Neural cell (in vitro differentiated cells): ENCODE measurements around the gene BCS1L. TPM values are rescaled to one million over a fixed set of nuclear protein-coding genes. Genes with fewer than 3 reads are reported as not detected.

Source experiments
- H2AFZ ChIP-seq: fragments of 200-600, 300-800 bp; sonication (generic), shearing (Covaris generic); 2 replicates; pipeline ENCODE4 v1.6.0; 2014; ENCODE audit warnings: low read depth, mild to moderate bottlenecking, antibody characterized with exemption, low read length, moderate library complexity
- H3F3A ChIP-seq: fragments of 200-600 bp; shearing (Covaris generic); 2 replicates; pipeline ENCODE4 v1.6.1; 2016; ENCODE audit warnings: mild to moderate bottlenecking, moderate library complexity, mixed read lengths, antibody characterized with exemption, low read length; ENCODE audit not compliant: insufficient read depth, poor library complexity, severe bottlenecking
- H3K27ac ChIP-seq: fragments of 200-600, 300-800 bp; sonication (generic), shearing (Covaris generic); 2 replicates; pipeline ENCODE4 v1.5.1; 2014; ENCODE audit warnings: mild to moderate bottlenecking, low read length, moderate library complexity
- H3K27me3 ChIP-seq: fragments of 300-800, 200-600 bp; sonication (generic), shearing (Covaris generic); 2 replicates; pipeline ENCODE4 v1.6.0; 2014; ENCODE audit warnings: mild to moderate bottlenecking, low read depth, low read length, moderate library complexity; ENCODE audit not compliant: insufficient read depth
- H3K36me3 ChIP-seq: fragments of 300-800, 200-600 bp; sonication (generic), shearing (Covaris generic); 2 replicates; pipeline ENCODE4 v1.5.1; 2014; ENCODE audit warnings: mild to moderate bottlenecking, antibody characterized with exemption, low read length, moderate library complexity; ENCODE audit not compliant: insufficient read depth
- H3K4me2 ChIP-seq: fragments of 300-800, 200-600 bp; sonication (generic), shearing (Covaris generic); 2 replicates; pipeline ENCODE4 v1.6.0; 2014; ENCODE audit warnings: mild to moderate bottlenecking, low read length
- H3K4me3 ChIP-seq: fragments of 300-800, 200-600 bp; sonication (generic), shearing (Covaris generic); 2 replicates; pipeline ENCODE4 v1.5.1; 2014; ENCODE audit warnings: mild to moderate bottlenecking, low read length, moderate library complexity
- H3K79me2 ChIP-seq: fragments of 200-600 bp; shearing (Covaris generic); replicated peaks from 2 replicates; pipeline ENCODE4 v1.6.0; 2014; ENCODE audit warnings: mild to moderate bottlenecking, low read length, moderate library complexity; ENCODE audit not compliant: insufficient read depth
- H3K9ac ChIP-seq: fragments of 300-800, 200-600 bp; sonication (generic), shearing (Covaris generic); 2 replicates; pipeline ENCODE4 v1.6.1; 2016; ENCODE audit warnings: mild to moderate bottlenecking, low read length, mixed read lengths
- H3K9me2 ChIP-seq: fragments of 200-600 bp; shearing (Covaris generic); 2 replicates; pipeline ENCODE4 v1.6.1; 2016; ENCODE audit warnings: mild to moderate bottlenecking, low read length, mixed read lengths; ENCODE audit not compliant: insufficient read depth
- H3K9me3 ChIP-seq: fragments of 200-600, 300-800 bp; sonication (generic), shearing (Covaris generic); 2 replicates; pipeline ENCODE4 v1.6.1; 2016; ENCODE audit warnings: mild to moderate bottlenecking, mixed run types, low read length, moderate library complexity, mixed read lengths
- H4K20me1 ChIP-seq: fragments of 200-600 bp; shearing (Covaris generic); 2 replicates; pipeline ENCODE4 v1.6.1; 2016; ENCODE audit warnings: mild to moderate bottlenecking, mixed run types; ENCODE audit not compliant: insufficient read depth
- CTCF ChIP-seq: fragments of 450-650 bp; IDR thresholded peaks from 2 replicates; pipeline ENCODE4 v1.5.1; 2014; ENCODE audit warnings: antibody characterized with exemption, mild to moderate bottlenecking, moderate library complexity; ENCODE audit not compliant: poor library complexity, severe bottlenecking
- EP300 ChIP-seq: fragments of 450-650 bp; conservative IDR thresholded peaks from 2 replicates; pipeline ENCODE4 v1.6.1; 2014; ENCODE audit warnings: antibody characterized with exemption, mild to moderate bottlenecking, moderate library complexity; ENCODE audit not compliant: poor library complexity, severe bottlenecking
- EZH2 ChIP-seq: fragments of 200-600, 300-800 bp; shearing (Covaris generic), sonication (generic); IDR thresholded peaks from 2 replicates; pipeline ENCODE4 v1.6.1; 2014; ENCODE audit warnings: antibody characterized with exemption, low read length, borderline replicate concordance, mild to moderate bottlenecking; ENCODE audit not compliant: insufficient read depth, poor library complexity, severe bottlenecking
- MXI1 ChIP-seq: fragments of 450-650 bp; conservative IDR thresholded peaks from 2 replicates; pipeline ENCODE4 v1.6.1; 2014; ENCODE audit warnings: antibody characterized with exemption, mild to moderate bottlenecking; ENCODE audit not compliant: poor library complexity, severe bottlenecking
- POLR2AphosphoS5 ChIP-seq: IDR thresholded peaks from 2 replicates; pipeline ENCODE4 v1.6.1; 2012
- RAD21 ChIP-seq: fragments of 450-650 bp; conservative IDR thresholded peaks from 2 replicates; pipeline ENCODE4 v1.6.1; 2014; ENCODE audit warnings: antibody characterized with exemption, mild to moderate bottlenecking, moderate library complexity
- REST ChIP-seq: IDR thresholded peaks from 2 replicates; pipeline ENCODE4 v1.6.1; 2012; ENCODE audit warnings: borderline replicate concordance
- SMC3 ChIP-seq: fragments of 450-650 bp; conservative IDR thresholded peaks from 2 replicates; pipeline ENCODE4 v1.6.1; 2014; ENCODE audit warnings: antibody characterized with exemption, mild to moderate bottlenecking, moderate library complexity; ENCODE audit not compliant: poor library complexity
- TAF1 ChIP-seq: IDR thresholded peaks from 2 replicates; pipeline ENCODE4 v1.6.1; 2012; ENCODE audit warnings: low read depth
- polyA plus RNA-seq: library from polyadenylated mRNA; depleted of rRNA; stranded (reverse); fragments of >200 nt; gene quantifications from 2 replicates; pipeline ENCODE4 v1.2.3, GENCODE V29; 2014

The BCS1L gene
- polyA plus RNA-seq, 1 donor from 2014 or later = 75.8 TPM

- H3K4me2 ChIP-seq = no peak overlapping the region
- H3K79me2 ChIP-seq = no peaks in the 10 kb centered on the region
- no peaks in the 10 kb centered on the region for H3K9me2 ChIP-seq
- no peak overlapping the region for H2AFZ ChIP-seq
- no peak overlapping the region for H3K27ac ChIP-seq
- no peaks in the 10 kb centered on the region for H3K36me3 ChIP-seq
- H3K27me3 ChIP-seq = no peaks in the 10 kb centered on the region
- H4K20me1 ChIP-seq = no peaks in the 10 kb centered on the region
- TF ChIP-seq EZH2 (no peak), SMC3 (no peak), POLR2AphosphoS5 (no peak), EP300 (no peak), RAD21 (no peak), CTCF (no peak), REST (no peak), MXI1 (no peak), TAF1 (no peak)
- H3K9me3 ChIP-seq = no peaks in the 10 kb centered on the region
- no peaks in the 10 kb centered on the region for H3F3A ChIP-seq
- H3K9ac ChIP-seq = no peak overlapping the region
- H3K4me3 ChIP-seq = no peak overlapping the region
Measured at GRCh38 chr2:218626369-218626768, 33.1 kb upstream of the BCS1L start.

GRCh38 chr2:218627939-218628338, 31.5 kb upstream of the BCS1L start:
- Histone ChIP-seq H3K9ac (no peak overlapping the region), H2AFZ (no peak overlapping the region), H3K4me3 (no peak overlapping the region), H3K27ac (no peak overlapping the region), H3F3A (no peaks in the 10 kb centered on the region), H3K79me2 (no peaks in the 10 kb centered on the region), H3K27me3 (no peaks in the 10 kb centered on the region), H3K9me3 (no peaks in the 10 kb centered on the region), H3K36me3 (no peaks in the 10 kb centered on the region), H4K20me1 (no peaks in the 10 kb centered on the region), H3K4me2 (no peak overlapping the region), H3K9me2 (no peaks in the 10 kb centered on the region)
- TF ChIP-seq TAF1 (no peak), CTCF (no peak), EP300 (no peak), EZH2 (no peak), RAD21 (no peak), SMC3 (no peak), POLR2AphosphoS5 (no peak), MXI1 (no peak), REST (no peak)
